B cell (primary cell): ENCODE data around the gene IST1. TPM values are rescaled to one million over a fixed set of nuclear protein-coding genes. Genes with fewer than 3 reads are reported as not detected.

Source experiments
- ATAC-seq: fragments of 200-7000 bp; cut with Tn5 transposase; one replicate; pipeline ENCODE4 v1.10.0; 2021; ENCODE audit warnings: low read depth, mild to moderate bottlenecking, moderate number of reproducible peaks, moderate library complexity
- CTCF ChIA-PET: fragments of 350-600 bp; sonication (Branson Sonifier 250); formaldehyde crosslinking; loops from one replicate; lab custom pipeline; 2021; ENCODE audit warnings: antibody characterized with exemption, inconsistent platforms; lab: Charles Lee
- POLR2A ChIA-PET: fragments of 350-600 bp; sonication (Branson Sonifier 250); formaldehyde crosslinking; loops from one replicate; lab custom pipeline; 2021; ENCODE audit warnings: antibody characterized with exemption; lab: Charles Lee
- DNase-seq: peaks from one replicate; pipeline ENCODE4 v3.0.0; 2013
- H2AFZ ChIP-seq: 2 replicates; pipeline ENCODE4 v1.6.1; 2012; ENCODE audit warnings: mild to moderate bottlenecking, low read depth, low read length; ENCODE audit not compliant: insufficient read depth, poor library complexity, severe bottlenecking
- H3K27ac ChIP-seq, 2 donors: 1 replicate in 1 of 2; 2 replicates in 1 of 2; pipeline ENCODE4 v1.5.1; 2012 to 2013; ENCODE audit warnings: low read length in 2 of 2, mild to moderate bottlenecking in 2 of 2, moderate library complexity in 1 of 2
- H3K27me3 ChIP-seq, 4 experiments: fragments of 200-600 bp in 1 of 4; sonication (generic) in 1 of 4; replicated peaks in 1 of 4; 1 replicate in 2 of 4; 2 replicates in 2 of 4; pipeline versions ENCODE4 v1.6.1 to v1.7.0; 2013 to 2016; ENCODE audit warnings: low read length in 3 of 4, mild to moderate bottlenecking in 2 of 4, mixed read lengths in 1 of 4, moderate library complexity in 1 of 4; ENCODE audit not compliant: insufficient read depth in 4 of 4, control insufficient read depth in 3 of 4; ENCODE audit errors: control extremely low read depth in 1 of 4
- H3K36me3 ChIP-seq, 2 experiments: replicated peaks in 1 of 2; 1 replicate in 1 of 2; 2 replicates in 1 of 2; pipeline versions ENCODE4 v1.6.1 to v1.7.1; 2013; ENCODE audit warnings: low read length in 1 of 2; ENCODE audit not compliant: insufficient read depth in 2 of 2, control insufficient read depth in 1 of 2; ENCODE audit errors: control extremely low read depth in 1 of 2, extremely low read depth in 1 of 2
- H3K4me1 ChIP-seq, 2 donors: fragments of 200-600 bp in 1 of 2; sonication (generic) in 1 of 2; 1 replicate in 1 of 2; 2 replicates in 1 of 2; pipeline versions ENCODE4 v1.5.1 to v1.6.1; 2013 to 2017; ENCODE audit warnings: low read length in 2 of 2; ENCODE audit not compliant: control insufficient read depth in 2 of 2, insufficient read depth in 2 of 2
- H3K4me2 ChIP-seq: replicated peaks from 2 replicates; pipeline ENCODE3; 2012; ENCODE audit warnings: mild to moderate bottlenecking, low read depth, low read length; ENCODE audit not compliant: poor library complexity, severe bottlenecking
- H3K4me3 ChIP-seq, 5 experiments: fragments of 200-600 bp in 1 of 5; sonication (generic) in 1 of 5; 1 replicate in 3 of 5; 2 replicates in 2 of 5; pipeline versions ENCODE4 v1.5.1 to v1.7.0; 2011 to 2016; ENCODE audit warnings: low read length in 4 of 5, mild to moderate bottlenecking in 4 of 5, low read depth in 2 of 5, control low read depth in 1 of 5, moderate library complexity in 1 of 5; ENCODE audit not compliant: insufficient read depth in 1 of 5; ENCODE audit errors: control extremely low read depth in 1 of 5, extremely low read depth in 1 of 5
- H3K79me2 ChIP-seq: fragments of 200-600 bp; sonication (generic); one replicate; pipeline ENCODE4 v1.6.0; 2016; ENCODE audit warnings: low read length; ENCODE audit not compliant: control insufficient read depth, insufficient read depth
- H3K9ac ChIP-seq: fragments of 200-600 bp; sonication (generic); 2 replicates; pipeline ENCODE4 v1.6.1; 2017; ENCODE audit warnings: mild to moderate bottlenecking, low read length, moderate library complexity
- H3K9me3 ChIP-seq, 3 donors: one replicate each; pipeline versions ENCODE4 v1.6.1 to v1.7.1; 2013; ENCODE audit warnings: low read length in 2 of 3; ENCODE audit not compliant: control insufficient read depth in 2 of 3, insufficient read depth in 1 of 3; ENCODE audit errors: control extremely low read depth in 1 of 3
- H4K20me1 ChIP-seq: 2 replicates; pipeline ENCODE4 v1.6.0; 2012; ENCODE audit warnings: mild to moderate bottlenecking, low read length; ENCODE audit not compliant: insufficient read depth, control insufficient read depth, poor library complexity, severe bottlenecking
- H3K27ac Mint-ChIP-seq: one replicate; pipeline ENCODE4 v1.8.0; 2021; ENCODE audit warnings: mixed read lengths
- H3K27me3 Mint-ChIP-seq: one replicate; pipeline ENCODE4 v1.8.0; 2021; ENCODE audit warnings: mixed read lengths
- H3K4me1 Mint-ChIP-seq: one replicate; pipeline ENCODE4 v1.8.0; 2021; ENCODE audit warnings: mixed read lengths
- H3K4me3 Mint-ChIP-seq: one replicate; pipeline ENCODE4 v1.8.0; 2021; ENCODE audit warnings: mixed read lengths
- H3K9me3 Mint-ChIP-seq: one replicate; pipeline ENCODE4 v1.8.0; 2022; ENCODE audit warnings: mixed read lengths; ENCODE audit not compliant: insufficient read depth
- CTCF ChIP-seq: fragments of 200-600 bp; IDR thresholded peaks from one replicate; pipeline ENCODE4 v1.8.0; 2022; ENCODE audit warnings: antibody characterized with exemption, mild to moderate bottlenecking
- EZH2 ChIP-seq: IDR thresholded peaks from 2 replicates; pipeline ENCODE4 v1.6.1; 2012; ENCODE audit warnings: borderline replicate concordance, low read depth, mild to moderate bottlenecking, moderate library complexity, low read length; ENCODE audit not compliant: insufficient read depth, poor library complexity, severe bottlenecking
- WGBS: methylation state at CpG from one replicate; pipeline ENCODE4 v1.1.5; 2013; ENCODE audit warnings: missing lambda C conversion rate; ENCODE audit not compliant: insufficient coverage; 5-methylcytosine and 5-hydroxymethylcytosine counted together
- intact Hi-C: fragments of 100-400 bp; cut with micrococcal nuclease; formaldehyde crosslinking; loops from one replicate; pipeline ENCODE4 v1.10.0; 2022
- polyA plus RNA-seq: library from polyadenylated mRNA; depleted of rRNA; stranded (reverse); fragments of >200 nt; gene quantifications from 2 replicates; pipeline ENCODE4 v1.2.3, GENCODE V29; 2012
- total RNA-seq, 2 donors: library from RNA; stranded (reverse); fragments of 120-200 nt in 1 of 2; gene quantifications; 1 replicate in 1 of 2; 2 replicates in 1 of 2; pipeline versions ENCODE4 v1.2.3 to v1.2.4, GENCODE V29; 2013 to 2022

Gene IST1
- total and polyA plus RNA-seq, 2 donors (not counting 1 experiment from before 2014, with no cell fraction given), result 182 to 268 TPM

GRCh38 chr16:71902656-71903365, 7.5 kb downstream of the IST1 start:
- no peak overlapping the region for H3K4me3 ChIP-seq
- no CpG with 5 or more reads among the region's 5 CpGs for WGBS
- no peak overlapping the region for H2AFZ ChIP-seq
- peak overlapping the region; percentile 25 for H3K4me2 ChIP-seq
- ATAC-seq (no peak), DNase-seq (no peak)
- H3K79me2 ChIP-seq, result peaks cover 98% of the 10 kb centered on the region
- H3K27me3 Mint-ChIP-seq, result no peaks in the 10 kb centered on the region
- H3K9me3 ChIP-seq, result peaks cover 0 to 9% (median 5%) of the 10 kb centered on the region in 3 donors
- peak overlapping the region in 1 of 2 donors; percentile 49 for H3K27ac ChIP-seq
- no peak for TF ChIP-seq CTCF
- TF ChIP-seq EZH2, result no peak
- peaks cover 85% of the 10 kb centered on the region for H4K20me1 ChIP-seq
- no peaks in the 10 kb centered on the region for H3K9me3 Mint-ChIP-seq
- no peaks in the 10 kb centered on the region for H3K27me3 ChIP-seq
- H3K36me3 ChIP-seq, result peaks cover 0 to 9% of the 10 kb centered on the region in 2 experiments
- intact Hi-C loops, result no loop called here
- peaks cover 27 to 30% of the 10 kb centered on the region in 2 donors for H3K4me1 ChIP-seq
- peak overlapping the region; percentile 14 for H3K4me3 Mint-ChIP-seq
- no peak overlapping the region for H3K27ac Mint-ChIP-seq
- peaks cover 55% of the 10 kb centered on the region for H3K4me1 Mint-ChIP-seq
- no peak overlapping the region for H3K9ac ChIP-seq
- CTCF ChIA-PET, result interaction anchor here (1.0 to 1.9 kb wide), 2 partner anchors 19 to 114 kb away, joined by 3 to 4 read pairs; partner anchors contain the start of gene ZNF821
- POLR2A ChIA-PET, result no interaction called here

GRCh38 chr16:71903608-71904007, 8.3 kb downstream of the IST1 start:
- ATAC-seq, result no peak
- peak overlapping the region; percentile 34 for H3K27ac Mint-ChIP-seq
- intact Hi-C loops, result no loop called here

More at GRCh38 chr16:71903608-71904007, 8.3 kb downstream of the IST1 start:
- peak overlapping the region; percentile 18 for H3K4me3 Mint-ChIP-seq
- no peak for DNase-seq
- H3K4me2 ChIP-seq, result peak overlapping the region; percentile 38
- H3K79me2 ChIP-seq, result peaks cover 98% of the 10 kb centered on the region
- WGBS, result no CpG with 5 or more reads among the region's 2 CpGs
- H2AFZ ChIP-seq, result no peak overlapping the region
- H3K9me3 ChIP-seq, result peaks cover 0 to 9% (median 5%) of the 10 kb centered on the region in 3 donors
- peak overlapping the region in 1 of 2 donors; percentile 29 for H3K27ac ChIP-seq
- peaks cover 85% of the 10 kb centered on the region for H4K20me1 ChIP-seq
- H3K9me3 Mint-ChIP-seq, result no peaks in the 10 kb centered on the region
- no peak overlapping the region for H3K9ac ChIP-seq
- TF ChIP-seq EZH2 (no peak), CTCF (no peak)
- ChIA-PET CTCF (interaction anchor here (0.6 to 1.9 kb wide), 3 partner anchors 20 to 115 kb away, joined by 3 to 4 read pairs (median 3); partner anchors contain the start of gene ZNF821), POLR2A (no interaction called here)
- peaks cover 25 to 31% of the 10 kb centered on the region in 2 donors for H3K4me1 ChIP-seq
- H3K4me1 Mint-ChIP-seq, result peaks cover 59% of the 10 kb centered on the region
- H3K27me3 Mint-ChIP-seq, result no peaks in the 10 kb centered on the region
- no peaks in the 10 kb centered on the region for H3K27me3 ChIP-seq
- H3K4me3 ChIP-seq, result no peak overlapping the region
- H3K36me3 ChIP-seq, result peaks cover 0 to 11% of the 10 kb centered on the region in 2 experiments
